ENCODE measurements around the gene CPNE4.

GRCh38 chr3:131988209-131988608, 46.6 kb downstream of the CPNE4 start:
- TF ChIP-seq POLR2A (IDR thresholded peaks at IDR 0.05; ENCODE audit: low read length) (no peak), GATA1 (IDR thresholded peaks at IDR 0.05; ENCODE audit: low read depth, low read length) (no peak)

Data from erythroblast (primary cell).